Fibroblast of pulmonary artery (primary cell): ENCODE data around the gene GPR37L1.

ENCODE experiments used
- DNase-seq: peaks from one replicate; pipeline ENCODE4 v3.0.0-alpha.2; 2010; ENCODE audit warnings: low read depth
- H3K4me3 ChIP-seq: replicated peaks from 2 replicates; pipeline ENCODE4 v1.5.1; 2011; ENCODE audit warnings: low read depth, mild to moderate bottlenecking, control low read depth, low read length, moderate library complexity
- CTCF ChIP-seq: IDR thresholded peaks from 2 replicates; pipeline ENCODE4 v1.5.1; 2011; ENCODE audit warnings: mild to moderate bottlenecking, control low read depth, low read length, inconsistent platforms; ENCODE audit errors: missing control alignments

The GPR37L1 gene

GRCh38 chr1:202160377-202160940 lies 37.7 kb downstream of the GPR37L1 start, which contains the start of gene PTPN7:
Gene PTPN7 (minus strand): TSS chr1:202160602. CDS start chr1:202159402, 1,200 bp downstream.
- no peak for TF ChIP-seq CTCF
- no peak within 1 kb of the TSS for H3K4me3 ChIP-seq
- no peak for DNase-seq

DNA sequence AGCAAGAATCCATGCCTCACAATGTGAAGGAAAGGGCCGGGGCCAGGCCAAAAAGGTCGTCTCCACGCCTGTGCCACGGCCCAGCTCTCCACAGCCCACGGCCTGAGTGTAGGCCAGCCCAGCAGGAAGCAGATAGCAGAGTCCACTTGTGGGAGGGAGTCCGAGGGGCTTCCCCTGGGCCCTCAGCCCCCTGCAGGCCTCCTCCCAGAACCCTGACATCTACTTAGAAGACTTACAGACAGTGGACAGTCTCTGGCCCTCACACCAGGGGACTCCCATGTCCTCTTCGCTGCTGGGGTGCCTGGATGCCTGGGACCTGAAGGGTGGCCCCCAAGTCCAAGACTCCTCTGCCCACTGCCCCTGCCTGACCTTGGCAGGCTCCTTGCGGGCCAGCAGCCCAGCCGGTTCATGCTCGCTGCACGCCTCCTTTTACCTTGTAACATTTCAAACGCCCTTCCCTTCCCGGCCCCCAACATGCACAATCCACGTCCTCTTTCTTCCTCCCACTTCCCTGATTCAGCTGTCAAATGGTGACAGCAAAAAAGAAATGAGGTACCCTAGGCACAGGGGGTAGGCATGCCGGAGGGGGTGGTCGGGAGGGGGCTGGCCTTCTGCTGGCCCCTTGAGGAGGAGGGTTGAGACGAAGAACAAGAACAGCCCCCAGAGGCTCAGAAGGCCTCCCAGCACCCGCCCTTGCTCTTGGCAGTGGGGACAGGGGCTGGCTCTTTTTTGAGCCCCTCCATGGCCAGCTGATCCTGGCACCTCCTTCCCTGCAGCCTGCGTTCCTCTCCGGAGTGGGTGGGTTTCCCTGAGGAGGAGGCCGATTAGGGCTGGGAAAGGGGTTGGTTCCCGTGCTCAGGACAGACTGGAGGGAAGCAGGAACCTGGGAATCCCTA lies 38.7 kb downstream of the GPR37L1 start:
- no peak for DNase-seq
- TF ChIP-seq CTCF: no peak
- no peak overlapping the region for H3K4me3 ChIP-seq

- DNase-seq: no peak
- TF ChIP-seq CTCF: no peak
- H3K4me3 ChIP-seq: no peak overlapping the region
Observed at GRCh38 chr1:202162047-202162417, 39.3 kb downstream of the GPR37L1 start.

DNA sequence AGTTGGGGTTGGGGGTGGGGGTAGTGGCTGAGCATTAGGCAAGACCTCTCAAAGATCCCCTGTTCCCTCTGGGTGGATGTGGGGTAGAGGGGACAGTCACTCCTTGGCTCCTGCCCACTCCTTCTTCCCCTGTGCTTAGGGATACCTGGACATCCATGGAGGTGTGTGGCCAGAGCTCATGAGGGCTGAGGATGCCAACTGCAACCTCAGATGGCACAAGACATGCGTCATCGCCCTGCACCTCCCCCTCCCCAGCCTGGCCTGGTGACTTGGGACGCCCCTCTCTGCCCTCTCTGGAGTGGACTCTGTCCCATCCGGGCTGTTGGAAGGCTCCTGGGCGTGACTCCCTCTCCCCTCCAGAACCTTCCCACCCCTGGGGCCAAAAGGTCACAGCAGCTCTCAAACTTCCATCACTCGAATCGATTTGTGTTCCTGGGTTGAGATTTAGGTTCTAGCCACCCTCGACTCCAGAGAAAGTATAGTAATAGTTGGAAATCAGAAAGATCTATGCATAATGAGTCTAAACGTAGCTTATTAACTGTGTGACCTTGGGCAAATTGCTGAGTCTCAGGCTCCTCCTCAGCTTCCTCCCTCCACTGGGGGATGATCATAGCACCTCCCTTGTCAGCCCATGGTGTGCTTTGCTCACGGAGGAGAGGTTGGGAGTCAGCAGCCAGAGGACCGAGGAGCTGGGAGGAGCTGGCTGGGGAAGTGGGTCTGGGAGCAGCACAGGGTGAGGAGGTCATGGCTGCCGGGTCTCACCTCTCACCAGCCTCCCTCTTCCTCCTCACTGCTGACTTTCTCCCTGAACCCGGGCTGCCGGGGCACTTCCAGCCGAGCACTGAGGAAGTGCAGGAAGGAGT lies 39.9 kb downstream of the GPR37L1 start:
- DNase-seq: no peak
- TF ChIP-seq CTCF: no peak
- H3K4me3 ChIP-seq: no peak overlapping the region

- TF ChIP-seq CTCF: no peak
- no peak for DNase-seq
- no peak overlapping the region for H3K4me3 ChIP-seq
Observed at GRCh38 chr1:202163281-202164270, 40.9 kb downstream of the GPR37L1 start.
